ENCODE results near the gene CMSS1. TPM values are rescaled to one million over a fixed set of nuclear protein-coding genes. Genes with fewer than 3 reads are reported as not detected.

The CMSS1 gene
- total RNA-seq, 1 experiment from 2014 or later = 86.3 TPM

- Histone ChIP-seq H3K27me3 (ENCODE audit: control insufficient read depth, insufficient read depth, low read length) (no peaks in the 10 kb centered on the region), H3K9me3 (ENCODE audit: control insufficient read depth, insufficient read depth, low read depth, low read length) (no peaks in the 10 kb centered on the region), H3K36me3 (ENCODE audit: control insufficient read depth, insufficient read depth, low read length) (no peaks in the 10 kb centered on the region), H3K4me1 (ENCODE audit: control insufficient read depth, insufficient read depth, low read length) (peaks cover 32% of the 10 kb centered on the region), H3K4me3 (ENCODE audit: low read depth in 2 of 2, low read length in 2 of 2) (no peak overlapping the region), H3K27ac (ENCODE audit: low read length) (peak overlapping the region; percentile 74)
- in situ Hi-C loops (cut with HindIII; ENCODE audit: low pct_unique_long_range_greater_than_20kb, low sequenced_read_pairs) = no loop called here
- intact Hi-C loops (cut with micrococcal nuclease; ENCODE audit: unreplicated experiment) = no loop called here
- ChIA-PET POLR2A (no interaction called here), CTCF (interaction anchor here (0.6 kb wide), 1 partner anchor 214 kb away, joined by 3 read pairs; no protein-coding TSS in a partner anchor)
- ATAC-seq (peak; percentile 23; the same call in 1 of the 2 replicates), DNase-seq (ENCODE audit: low read depth, low spot score) (no peak)
- BruUV-seq (replicated peaks) = no TSS peak
- TF ChIP-seq POLR2AphosphoS5 (IDR thresholded peaks at IDR 0.05; ENCODE audit: low read depth, low read length) = no peak
- no peak for TF ChIP-seq SIN3A (IDR thresholded peaks at IDR 0.05; ENCODE audit: borderline replicate concordance, insufficient read depth, low read depth, low read length)
- TF ChIP-seq, protein P1, sequence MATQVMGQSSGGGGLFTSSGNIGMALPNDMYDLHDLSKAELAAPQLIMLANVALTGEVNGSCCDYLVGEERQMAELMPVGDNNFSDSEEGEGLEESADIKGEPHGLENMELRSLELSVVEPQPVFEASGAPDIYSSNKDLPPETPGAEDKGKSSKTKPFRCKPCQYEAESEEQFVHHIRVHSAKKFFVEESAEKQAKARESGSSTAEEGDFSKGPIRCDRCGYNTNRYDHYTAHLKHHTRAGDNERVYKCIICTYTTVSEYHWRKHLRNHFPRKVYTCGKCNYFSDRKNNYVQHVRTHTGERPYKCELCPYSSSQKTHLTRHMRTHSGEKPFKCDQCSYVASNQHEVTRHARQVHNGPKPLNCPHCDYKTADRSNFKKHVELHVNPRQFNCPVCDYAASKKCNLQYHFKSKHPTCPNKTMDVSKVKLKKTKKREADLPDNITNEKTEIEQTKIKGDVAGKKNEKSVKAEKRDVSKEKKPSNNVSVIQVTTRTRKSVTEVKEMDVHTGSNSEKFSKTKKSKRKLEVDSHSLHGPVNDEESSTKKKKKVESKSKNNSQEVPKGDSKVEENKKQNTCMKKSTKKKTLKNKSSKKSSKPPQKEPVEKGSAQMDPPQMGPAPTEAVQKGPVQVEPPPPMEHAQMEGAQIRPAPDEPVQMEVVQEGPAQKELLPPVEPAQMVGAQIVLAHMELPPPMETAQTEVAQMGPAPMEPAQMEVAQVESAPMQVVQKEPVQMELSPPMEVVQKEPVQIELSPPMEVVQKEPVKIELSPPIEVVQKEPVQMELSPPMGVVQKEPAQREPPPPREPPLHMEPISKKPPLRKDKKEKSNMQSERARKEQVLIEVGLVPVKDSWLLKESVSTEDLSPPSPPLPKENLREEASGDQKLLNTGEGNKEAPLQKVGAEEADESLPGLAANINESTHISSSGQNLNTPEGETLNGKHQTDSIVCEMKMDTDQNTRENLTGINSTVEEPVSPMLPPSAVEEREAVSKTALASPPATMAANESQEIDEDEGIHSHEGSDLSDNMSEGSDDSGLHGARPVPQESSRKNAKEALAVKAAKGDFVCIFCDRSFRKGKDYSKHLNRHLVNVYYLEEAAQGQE (IDR thresholded peaks at IDR 0.05; ENCODE audit: insufficient read depth in 1 of 2, low read depth in 2 of 2, low read length in 1 of 2) = no peak
- no peak for TF ChIP-seq TCF7L2 (IDR thresholded peaks at IDR 0.05; ENCODE audit: low read depth, low read length)
- TF ChIP-seq, protein P2, sequence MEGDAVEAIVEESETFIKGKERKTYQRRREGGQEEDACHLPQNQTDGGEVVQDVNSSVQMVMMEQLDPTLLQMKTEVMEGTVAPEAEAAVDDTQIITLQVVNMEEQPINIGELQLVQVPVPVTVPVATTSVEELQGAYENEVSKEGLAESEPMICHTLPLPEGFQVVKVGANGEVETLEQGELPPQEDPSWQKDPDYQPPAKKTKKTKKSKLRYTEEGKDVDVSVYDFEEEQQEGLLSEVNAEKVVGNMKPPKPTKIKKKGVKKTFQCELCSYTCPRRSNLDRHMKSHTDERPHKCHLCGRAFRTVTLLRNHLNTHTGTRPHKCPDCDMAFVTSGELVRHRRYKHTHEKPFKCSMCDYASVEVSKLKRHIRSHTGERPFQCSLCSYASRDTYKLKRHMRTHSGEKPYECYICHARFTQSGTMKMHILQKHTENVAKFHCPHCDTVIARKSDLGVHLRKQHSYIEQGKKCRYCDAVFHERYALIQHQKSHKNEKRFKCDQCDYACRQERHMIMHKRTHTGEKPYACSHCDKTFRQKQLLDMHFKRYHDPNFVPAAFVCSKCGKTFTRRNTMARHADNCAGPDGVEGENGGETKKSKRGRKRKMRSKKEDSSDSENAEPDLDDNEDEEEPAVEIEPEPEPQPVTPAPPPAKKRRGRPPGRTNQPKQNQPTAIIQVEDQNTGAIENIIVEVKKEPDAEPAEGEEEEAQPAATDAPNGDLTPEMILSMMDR (IDR thresholded peaks at IDR 0.05) = no peak
These were observed 223.0 kb downstream of the CMSS1 start for GRCh38 chr3:100040451-100041225.

- Histone ChIP-seq H3K27ac (ENCODE audit: low read length) (peak overlapping the region; percentile 74), H3K36me3 (ENCODE audit: control insufficient read depth, insufficient read depth, low read length) (no peaks in the 10 kb centered on the region), H3K27me3 (ENCODE audit: control insufficient read depth, insufficient read depth, low read length) (no peaks in the 10 kb centered on the region), H3K9me3 (ENCODE audit: control insufficient read depth, insufficient read depth, low read depth, low read length) (no peaks in the 10 kb centered on the region), H3K4me3 (ENCODE audit: low read depth in 2 of 2, low read length in 2 of 2) (no peak overlapping the region), H3K4me1 (ENCODE audit: control insufficient read depth, insufficient read depth, low read length) (peaks cover 37% of the 10 kb centered on the region)
- peak; percentile 55 for ATAC-seq
- intact Hi-C loops (cut with micrococcal nuclease; ENCODE audit: unreplicated experiment) (no loop called here), in situ Hi-C loops (cut with HindIII; ENCODE audit: low pct_unique_long_range_greater_than_20kb, low sequenced_read_pairs) (no loop called here)
- ChIA-PET CTCF (no interaction called here), POLR2A (no interaction called here)
- no TSS peak for BruUV-seq (replicated peaks)
- no peak for TF ChIP-seq TCF7L2 (IDR thresholded peaks at IDR 0.05; ENCODE audit: low read depth, low read length)
- TF ChIP-seq, protein P2 (IDR thresholded peaks at IDR 0.05) = no peak
- no peak for TF ChIP-seq POLR2AphosphoS5 (IDR thresholded peaks at IDR 0.05; ENCODE audit: low read depth, low read length)
- TF ChIP-seq, protein P1 (IDR thresholded peaks at IDR 0.05; ENCODE audit: insufficient read depth in 1 of 2, low read depth in 2 of 2, low read length in 1 of 2) = no peak
- peak; percentile 95 for DNase-seq (ENCODE audit: low read depth, low spot score)
These were observed 223.7 kb downstream of the CMSS1 start for GRCh38 chr3:100041328-100041749.
